ENCODE measurements around the gene HPX.
A peak's percentile ranks its signal among the peaks of the same experiment; 100 is the strongest.

HPX gene

GRCh38 chr11:6389905-6390717 lies 50.7 kb downstream of the HPX start, which contains the start of gene SMPD1:
TSS of gene SMPD1 (plus strand) at chr11:6390474. CDS start at chr11:6390599, 125 bp downstream.
- peak within 1 kb of the TSS; percentile 86 for H3K4me3 ChIP-seq (ENCODE audit: low read depth, low read length)
- no peak for TF ChIP-seq CTCF (IDR thresholded peaks at IDR 0.05; ENCODE audit: low read depth, low read length, missing control alignments)
- peak; percentile 79 for DNase-seq (ENCODE audit: low read depth)
- in situ Hi-C loops (cut with HindIII; ENCODE audit: low sequenced_read_pairs): no loop called here

DNA sequence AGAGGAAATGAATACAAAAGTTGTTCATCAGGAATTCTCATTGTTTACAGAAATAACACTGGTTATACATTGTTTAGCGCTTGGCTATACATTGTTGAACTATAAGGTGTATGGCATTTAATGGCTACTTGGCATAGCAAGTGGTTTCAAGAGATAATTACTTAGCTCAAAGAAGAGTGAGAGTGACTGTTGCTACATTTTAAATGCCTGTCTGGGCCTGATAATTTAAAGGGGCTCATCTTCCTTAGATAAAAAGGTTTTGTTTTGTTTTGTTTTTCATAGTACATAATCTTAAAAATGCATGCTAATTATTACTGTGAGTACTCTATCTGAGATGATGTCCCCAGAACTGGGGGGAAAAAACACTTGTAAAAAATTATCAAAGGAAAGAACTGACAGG lies 52.0 kb downstream of the HPX start:
- H3K4me3 ChIP-seq (ENCODE audit: low read depth, low read length): no peak overlapping the region
- in situ Hi-C loops (cut with HindIII; ENCODE audit: low sequenced_read_pairs): no loop called here
- no peak for DNase-seq (ENCODE audit: low read depth)
- TF ChIP-seq CTCF (IDR thresholded peaks at IDR 0.05; ENCODE audit: low read depth, low read length, missing control alignments): no peak

DNA sequence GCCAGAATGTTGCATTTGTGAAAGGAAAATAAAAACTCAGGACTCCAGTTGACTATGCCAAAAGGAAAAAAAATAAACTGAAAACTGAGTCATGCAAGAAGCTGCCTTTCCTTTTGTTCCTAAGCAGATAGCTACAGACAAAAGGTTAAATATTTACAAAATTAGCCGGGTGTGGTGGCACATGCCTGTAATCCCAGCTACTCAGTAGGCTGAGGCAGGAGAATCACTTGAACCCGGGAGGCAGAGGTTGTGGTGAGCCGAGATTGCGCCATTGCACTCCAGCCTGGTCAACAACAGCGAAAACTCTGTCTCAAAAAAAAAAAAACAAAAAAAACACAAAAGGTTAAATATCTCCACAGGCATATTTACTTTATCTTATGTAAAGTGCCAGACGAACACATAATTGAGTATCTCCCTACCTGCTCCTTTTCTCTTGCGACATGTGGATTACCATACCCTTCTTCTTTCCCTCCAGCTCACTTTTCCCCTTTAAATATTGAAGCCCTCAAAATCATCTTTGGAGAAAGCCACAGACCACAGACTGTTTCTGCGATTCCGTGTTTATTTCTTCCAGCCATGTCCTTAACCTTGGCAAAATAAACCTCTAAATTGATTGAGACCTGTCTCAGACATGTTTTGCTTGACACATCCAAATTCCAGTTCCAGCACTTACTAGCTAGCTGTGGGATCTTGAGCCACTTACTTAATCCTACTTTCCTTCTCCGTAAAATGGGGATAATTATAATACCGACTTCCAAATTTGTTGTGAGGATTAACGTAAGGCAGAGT lies 52.8 kb downstream of the HPX start:
- in situ Hi-C loops (cut with HindIII; ENCODE audit: low sequenced_read_pairs): no loop called here
- TF ChIP-seq CTCF (IDR thresholded peaks at IDR 0.05; ENCODE audit: low read depth, low read length, missing control alignments): no peak
- no peak for DNase-seq (ENCODE audit: low read depth)
- no peak overlapping the region for H3K4me3 ChIP-seq (ENCODE audit: low read depth, low read length)

DNA sequence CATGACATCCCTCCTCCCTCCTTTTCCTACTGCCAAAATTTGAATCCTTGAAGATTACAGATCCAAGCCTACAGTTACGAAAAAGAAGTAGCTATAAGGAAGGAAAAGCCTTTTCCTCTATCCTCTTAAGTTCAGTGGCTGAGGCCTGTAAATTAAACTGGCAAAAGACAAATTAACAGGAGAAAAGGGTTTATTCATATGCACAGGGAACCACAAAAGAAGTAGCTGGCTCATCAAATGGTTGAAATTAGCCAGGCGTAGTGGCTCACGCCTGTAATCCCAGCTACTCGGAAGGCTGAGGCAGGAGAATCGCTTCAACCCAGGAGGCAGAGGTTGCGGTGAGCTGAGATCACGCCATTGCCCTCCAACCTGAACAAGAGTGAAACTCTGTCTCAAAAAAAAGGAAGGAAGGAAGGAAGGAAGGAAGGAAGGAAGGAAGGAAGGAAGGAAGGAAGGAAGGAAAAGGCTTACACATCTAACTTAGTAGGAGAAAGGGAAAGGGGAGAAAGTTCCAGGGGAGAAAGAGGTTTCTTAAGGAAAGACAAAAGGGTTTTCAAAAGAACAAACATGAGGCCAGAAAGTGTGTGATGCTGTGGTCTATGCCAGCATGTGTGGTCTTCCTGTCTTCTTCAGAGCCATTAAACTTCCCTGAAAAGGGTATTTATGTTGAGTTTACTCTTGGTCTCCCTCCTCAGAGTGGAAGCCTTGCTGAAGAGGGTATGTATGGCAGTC lies 55.6 kb downstream of the HPX start:
- no peak for DNase-seq (ENCODE audit: low read depth)
- in situ Hi-C loops (cut with HindIII; ENCODE audit: low sequenced_read_pairs): no loop called here
- TF ChIP-seq CTCF (IDR thresholded peaks at IDR 0.05; ENCODE audit: low read depth, low read length, missing control alignments): no peak
- no peak overlapping the region for H3K4me3 ChIP-seq (ENCODE audit: low read depth, low read length)
